HG03565 (cell line): ENCODE data around the gene ATAD5.
"Not testable (repeated sequence)": the region's sequence is repeated elsewhere in the genome, so short reads cannot be mapped to it uniquely, and the experiment has no call there.

Source experiments
- ATAC-seq: cut with Tn5 transposase; IDR thresholded peaks from one replicate; pipeline ENCODE4 v1.9.1; 2021; ENCODE audit warnings: mild to moderate bottlenecking, moderate library complexity; ENCODE audit not compliant: unreplicated experiment

The ATAD5 gene

GRCh38 chr17:30906101-30906911 is 74.5 kb downstream of the ATAD5 start, which contains the start of gene TEFM:
TSS of gene TEFM (minus strand) at chr17:30906238. CDS start at chr17:30906198, 40 bp downstream.
- peak; percentile 92 for ATAC-seq

- no peak for ATAC-seq
Measured at GRCh38 chr17:30908717-30909420, 77.1 kb downstream of the ATAD5 start.

GRCh38 chr17:30910151-30910550 is 78.4 kb downstream of the ATAD5 start:
- ATAC-seq = not testable (repeated sequence)

GRCh38 chr17:30913955-30914354 is 82.2 kb downstream of the ATAD5 start:
- ATAC-seq = no peak

GRCh38 chr17:30915833-30916611 is 84.3 kb downstream of the ATAD5 start:
- no peak for ATAC-seq

GRCh38 chr17:30917050-30917449 is 85.3 kb downstream of the ATAD5 start:
- no peak for ATAC-seq

GRCh38 chr17:30920282-30920681 is 88.5 kb downstream of the ATAD5 start:
- no peak for ATAC-seq

- ATAC-seq = no peak
Measured at GRCh38 chr17:30920683-30921543, 89.1 kb downstream of the ATAD5 start.

GRCh38 chr17:30921544-30922196 is 89.9 kb downstream of the ATAD5 start, which contains the start of gene ADAP2:
TSS of gene ADAP2 (plus strand) at chr17:30921945. CDS start at chr17:30922015, 70 bp downstream.
- no peak for ATAC-seq

- ATAC-seq = no peak
Measured at GRCh38 chr17:30922235-30923030, 90.7 kb downstream of the ATAD5 start.

GRCh38 chr17:30924341-30924740 is 92.6 kb downstream of the ATAD5 start:
- no peak for ATAC-seq

GRCh38 chr17:30926516-30926915 is 94.8 kb downstream of the ATAD5 start:
- ATAC-seq = no peak

- no peak for ATAC-seq
Measured at GRCh38 chr17:30927756-30928155, 96.0 kb downstream of the ATAD5 start.

GRCh38 chr17:30928584-30928983 is 96.8 kb downstream of the ATAD5 start:
- no peak for ATAC-seq

GRCh38 chr17:30929081-30929633 is 97.4 kb downstream of the ATAD5 start:
- no peak for ATAC-seq

GRCh38 chr17:30929861-30930260 is 98.1 kb downstream of the ATAD5 start:
- ATAC-seq = not testable (repeated sequence)

- no peak for ATAC-seq
Measured at GRCh38 chr17:30930495-30930894, 98.7 kb downstream of the ATAD5 start.

GRCh38 chr17:30931582-30931981 is 99.8 kb downstream of the ATAD5 start:
- ATAC-seq = not testable (repeated sequence)

GRCh38 chr17:30933966-30934365 is 102.2 kb downstream of the ATAD5 start:
- no peak for ATAC-seq
